RWPE2 (cell line): Measurements from ENCODE around the gene ZNF282.

Source experiments
- ATAC-seq: fragments of 200-7000 bp; cut with Tn5 transposase; 3 replicates; pipeline ENCODE4 v1.9.1; 2021; ENCODE audit warnings: low read depth
- DNase-seq: peaks from one replicate; pipeline ENCODE4 v3.0.0-alpha.2; 2020; ENCODE audit warnings: low spot score
- H3K27ac ChIP-seq: fragments of 450-650 bp; 2 replicates; pipeline ENCODE4 v1.5.1; 2017; ENCODE audit warnings: mild to moderate bottlenecking; ENCODE audit not compliant: poor library complexity, severe bottlenecking
- H3K27me3 ChIP-seq: fragments of 250-450 bp; sonication (Bioruptor Pico); 2 replicates; pipeline ENCODE4 v1.5.1; 2021; ENCODE audit warnings: mild to moderate bottlenecking, moderate library complexity; ENCODE audit not compliant: insufficient read depth, poor library complexity, severe bottlenecking
- H3K36me3 ChIP-seq: fragments of 250-450 bp; sonication (Bioruptor Pico); 2 replicates; pipeline ENCODE4 v1.5.1; 2020; ENCODE audit warnings: low read depth, mild to moderate bottlenecking, moderate library complexity
- H3K4me1 ChIP-seq: fragments of 250-450 bp; sonication (Bioruptor Pico); 2 replicates; pipeline ENCODE4 v1.5.1; 2021; ENCODE audit warnings: mild to moderate bottlenecking, moderate library complexity; ENCODE audit not compliant: insufficient read depth, poor library complexity, severe bottlenecking
- H3K4me3 ChIP-seq: fragments of 250-450 bp; sonication (Bioruptor Pico); 2 replicates; pipeline ENCODE4 v1.5.1; 2021; ENCODE audit warnings: mild to moderate bottlenecking, moderate library complexity; ENCODE audit not compliant: severe bottlenecking
- H3K9me3 ChIP-seq: fragments of 250-450 bp; sonication (Bioruptor Pico); 2 replicates; pipeline ENCODE4 v1.5.1; 2021; ENCODE audit warnings: mild to moderate bottlenecking, moderate library complexity; ENCODE audit not compliant: severe bottlenecking
- TF ChIP-seq, protein P1 (sequence below): fragments of 450-650 bp; IDR thresholded peaks from one replicate; pipeline ENCODE4 v1.5.1; 2017; ENCODE audit warnings: mild to moderate bottlenecking, moderate library complexity; ENCODE audit not compliant: poor library complexity, severe bottlenecking

The ZNF282 gene

DNA sequence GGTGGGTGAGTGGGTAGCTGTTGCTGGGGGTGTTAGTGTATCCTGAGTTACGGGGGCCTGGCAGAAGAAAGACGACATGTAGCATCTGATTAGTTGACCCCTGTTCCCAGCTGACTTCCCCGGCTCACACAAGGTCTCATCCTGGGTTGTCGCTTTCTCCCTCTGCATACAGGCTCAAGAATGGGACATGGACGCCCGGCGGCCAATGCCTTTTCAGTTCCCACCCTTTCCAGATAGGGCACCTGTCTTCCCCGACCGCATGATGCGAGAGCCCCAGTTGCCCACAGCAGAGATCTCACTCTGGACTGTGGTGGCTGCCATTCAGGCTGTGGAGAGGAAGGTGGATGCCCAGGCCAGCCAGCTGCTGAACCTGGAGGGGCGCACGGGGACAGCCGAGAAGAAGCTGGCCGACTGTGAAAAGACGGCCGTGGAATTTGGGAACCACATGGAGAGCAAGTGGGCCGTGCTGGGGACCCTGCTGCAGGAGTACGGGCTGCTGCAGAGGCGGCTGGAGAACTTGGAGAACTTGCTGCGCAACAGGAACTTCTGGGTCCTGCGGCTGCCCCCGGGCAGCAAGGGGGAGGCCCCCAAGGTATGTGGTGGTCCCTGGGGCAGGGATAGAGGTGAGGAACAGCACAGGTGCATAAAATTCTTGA lies 2.9 kb downstream of the ZNF282 start:
- H3K36me3 ChIP-seq: peaks cover 54% of the 10 kb centered on the region
- ATAC-seq: no peak
- H3K4me1 ChIP-seq: peaks cover 21% of the 10 kb centered on the region
- no peaks in the 10 kb centered on the region for H3K27me3 ChIP-seq
- no peak for DNase-seq
- no peaks in the 10 kb centered on the region for H3K9me3 ChIP-seq
- H3K4me3 ChIP-seq: no peak overlapping the region
- peak overlapping the region; percentile 82 for H3K27ac ChIP-seq
- TF ChIP-seq, protein P1, sequence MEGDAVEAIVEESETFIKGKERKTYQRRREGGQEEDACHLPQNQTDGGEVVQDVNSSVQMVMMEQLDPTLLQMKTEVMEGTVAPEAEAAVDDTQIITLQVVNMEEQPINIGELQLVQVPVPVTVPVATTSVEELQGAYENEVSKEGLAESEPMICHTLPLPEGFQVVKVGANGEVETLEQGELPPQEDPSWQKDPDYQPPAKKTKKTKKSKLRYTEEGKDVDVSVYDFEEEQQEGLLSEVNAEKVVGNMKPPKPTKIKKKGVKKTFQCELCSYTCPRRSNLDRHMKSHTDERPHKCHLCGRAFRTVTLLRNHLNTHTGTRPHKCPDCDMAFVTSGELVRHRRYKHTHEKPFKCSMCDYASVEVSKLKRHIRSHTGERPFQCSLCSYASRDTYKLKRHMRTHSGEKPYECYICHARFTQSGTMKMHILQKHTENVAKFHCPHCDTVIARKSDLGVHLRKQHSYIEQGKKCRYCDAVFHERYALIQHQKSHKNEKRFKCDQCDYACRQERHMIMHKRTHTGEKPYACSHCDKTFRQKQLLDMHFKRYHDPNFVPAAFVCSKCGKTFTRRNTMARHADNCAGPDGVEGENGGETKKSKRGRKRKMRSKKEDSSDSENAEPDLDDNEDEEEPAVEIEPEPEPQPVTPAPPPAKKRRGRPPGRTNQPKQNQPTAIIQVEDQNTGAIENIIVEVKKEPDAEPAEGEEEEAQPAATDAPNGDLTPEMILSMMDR: no peak

GRCh38 chr7:149199234-149199995 lies 4.1 kb downstream of the ZNF282 start:
- Histone ChIP-seq H3K36me3 (peaks cover 66% of the 10 kb centered on the region), H3K4me1 (peaks cover 21% of the 10 kb centered on the region), H3K27me3 (no peaks in the 10 kb centered on the region), H3K9me3 (no peaks in the 10 kb centered on the region), H3K27ac (peak overlapping the region; percentile 82), H3K4me3 (no peak overlapping the region)
- no peak for DNase-seq
- peak; percentile 36; the same call in 2 of the 3 replicates for ATAC-seq
- TF ChIP-seq, protein P1: no peak

DNA sequence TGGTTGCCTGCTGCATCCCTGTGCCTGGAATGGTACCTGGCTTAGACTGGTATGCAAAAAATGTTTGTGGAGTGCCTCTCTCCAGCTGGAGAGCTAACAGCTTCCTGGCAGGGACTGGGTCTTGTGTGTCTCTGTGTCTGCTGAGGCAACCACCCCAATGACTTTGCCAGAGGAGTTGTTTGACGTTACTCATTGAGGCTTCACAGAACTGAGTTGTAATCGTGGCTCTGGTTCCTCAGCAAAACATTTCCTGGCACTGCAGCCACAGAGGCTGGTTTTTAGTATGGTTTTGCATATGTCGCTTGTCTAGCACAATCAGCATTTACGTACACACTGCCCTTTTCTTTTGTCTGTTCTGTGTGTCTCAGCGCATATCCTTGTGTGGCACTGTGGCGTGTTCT lies 7.5 kb downstream of the ZNF282 start:
- DNase-seq: no peak
- Histone ChIP-seq H3K4me1 (peaks cover 11% of the 10 kb centered on the region), H3K27me3 (no peaks in the 10 kb centered on the region), H3K9me3 (no peaks in the 10 kb centered on the region), H3K4me3 (no peak overlapping the region), H3K36me3 (peaks cover 97% of the 10 kb centered on the region), H3K27ac (no peak overlapping the region)
- TF ChIP-seq, protein P1: no peak
- ATAC-seq: no peak

DNA sequence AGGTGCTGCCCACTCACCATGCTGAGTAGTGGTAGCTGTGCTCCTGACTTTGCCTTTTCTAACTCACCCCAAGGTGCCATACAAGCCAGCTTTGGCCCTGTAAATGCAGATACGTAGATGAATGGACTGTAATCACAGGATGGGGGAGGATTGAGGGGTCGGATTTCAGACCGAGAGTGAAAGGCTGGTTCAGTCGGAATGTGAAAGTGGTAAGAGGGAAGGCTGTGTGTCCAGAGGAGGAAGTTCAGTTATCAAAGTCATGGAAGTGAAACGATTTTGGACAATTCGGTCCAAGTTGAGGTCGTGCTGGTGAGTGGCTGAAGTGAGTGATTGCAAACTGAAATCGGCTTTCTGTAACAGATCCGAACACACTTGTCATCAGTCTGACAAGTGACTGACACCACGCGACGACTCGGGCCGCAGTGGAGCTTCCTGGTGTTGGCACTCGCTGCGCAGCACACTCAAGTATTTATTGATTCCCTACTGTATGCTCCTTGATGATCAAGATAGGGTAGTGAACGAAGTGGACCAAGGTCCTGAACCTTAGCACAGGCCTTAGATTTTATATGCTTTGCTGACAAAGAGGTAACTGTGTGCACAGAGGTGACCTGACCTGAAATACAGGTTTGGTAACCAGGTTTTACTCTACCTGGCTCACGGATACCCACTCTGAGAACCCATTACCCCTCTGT lies 10.5 kb downstream of the ZNF282 start:
- DNase-seq: no peak
- Histone ChIP-seq H3K4me1 (no peaks in the 10 kb centered on the region), H3K36me3 (peaks cover 97% of the 10 kb centered on the region), H3K4me3 (no peak overlapping the region), H3K27ac (no peak overlapping the region), H3K9me3 (no peaks in the 10 kb centered on the region), H3K27me3 (no peaks in the 10 kb centered on the region)
- TF ChIP-seq, protein P1: no peak
- ATAC-seq: no peak
